ENCODE results near the gene VPS51.

DNA sequence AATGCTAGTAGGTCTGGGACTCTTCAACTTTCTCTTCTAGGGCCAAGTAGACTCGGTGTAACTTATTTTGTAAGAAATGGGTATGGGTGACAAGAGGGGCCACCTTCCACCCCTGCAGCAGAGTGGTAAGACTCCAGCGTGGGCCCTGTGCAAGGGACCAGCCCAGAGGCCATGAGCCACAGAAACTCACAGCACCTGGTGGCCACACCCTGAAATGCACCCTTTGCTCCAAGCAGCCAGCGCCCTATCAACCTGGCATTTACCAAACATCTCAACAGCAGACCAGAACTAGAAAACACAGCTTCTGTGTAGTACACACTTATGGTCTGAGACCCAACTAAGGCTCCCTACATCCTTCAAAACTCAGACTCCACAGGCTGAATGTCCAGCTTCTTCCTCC is 17.9 kb upstream of the VPS51 start:
- TF ChIP-seq, protein P1, sequence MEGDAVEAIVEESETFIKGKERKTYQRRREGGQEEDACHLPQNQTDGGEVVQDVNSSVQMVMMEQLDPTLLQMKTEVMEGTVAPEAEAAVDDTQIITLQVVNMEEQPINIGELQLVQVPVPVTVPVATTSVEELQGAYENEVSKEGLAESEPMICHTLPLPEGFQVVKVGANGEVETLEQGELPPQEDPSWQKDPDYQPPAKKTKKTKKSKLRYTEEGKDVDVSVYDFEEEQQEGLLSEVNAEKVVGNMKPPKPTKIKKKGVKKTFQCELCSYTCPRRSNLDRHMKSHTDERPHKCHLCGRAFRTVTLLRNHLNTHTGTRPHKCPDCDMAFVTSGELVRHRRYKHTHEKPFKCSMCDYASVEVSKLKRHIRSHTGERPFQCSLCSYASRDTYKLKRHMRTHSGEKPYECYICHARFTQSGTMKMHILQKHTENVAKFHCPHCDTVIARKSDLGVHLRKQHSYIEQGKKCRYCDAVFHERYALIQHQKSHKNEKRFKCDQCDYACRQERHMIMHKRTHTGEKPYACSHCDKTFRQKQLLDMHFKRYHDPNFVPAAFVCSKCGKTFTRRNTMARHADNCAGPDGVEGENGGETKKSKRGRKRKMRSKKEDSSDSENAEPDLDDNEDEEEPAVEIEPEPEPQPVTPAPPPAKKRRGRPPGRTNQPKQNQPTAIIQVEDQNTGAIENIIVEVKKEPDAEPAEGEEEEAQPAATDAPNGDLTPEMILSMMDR (conservative IDR thresholded peaks at IDR 0.05), result peak; percentile 79
- TF ChIP-seq EZH2 (IDR thresholded peaks at IDR 0.05; ENCODE audit: low read depth), result no peak
